Nephron progenitor cell (in vitro differentiated cells): ENCODE measurements around the gene YTHDF1.

Source experiments
- DNase-seq: peaks from one replicate; pipeline ENCODE4 v3.0.0; 2021
- H3K27ac Mint-ChIP-seq: 2 replicates; pipeline ENCODE4 v1.8.0; 2021; ENCODE audit warnings: mild to moderate bottlenecking, moderate library complexity, mixed read lengths
- H3K27me3 Mint-ChIP-seq: 2 replicates; pipeline ENCODE4 v1.8.0; 2021; ENCODE audit warnings: mild to moderate bottlenecking, low read depth, mixed read lengths; ENCODE audit not compliant: poor library complexity
- H3K36me3 Mint-ChIP-seq: 2 replicates; pipeline ENCODE4 v1.8.0; 2021; ENCODE audit warnings: low read depth, mixed read lengths
- H3K4me1 Mint-ChIP-seq: 2 replicates; pipeline ENCODE4 v1.8.0; 2021; ENCODE audit warnings: mixed read lengths
- H3K4me3 Mint-ChIP-seq: 2 replicates; pipeline ENCODE4 v1.8.0; 2021; ENCODE audit warnings: mild to moderate bottlenecking, moderate library complexity, mixed read lengths
- H3K9me3 Mint-ChIP-seq: 2 replicates; pipeline ENCODE4 v1.8.0; 2021; ENCODE audit warnings: mild to moderate bottlenecking, moderate library complexity, mixed read lengths
- TF ChIP-seq, protein P1 (sequence below): fragments of 200-600 bp; sonication (generic); IDR thresholded peaks from 2 replicates; pipeline ENCODE4 v1.5.0; 2021; ENCODE audit warnings: antibody characterized with exemption

The YTHDF1 gene

GRCh38 chr20:63183422-63184146, 32.3 kb downstream of the YTHDF1 start:
- DNase-seq = peak; percentile 72
- Mint-ChIP-seq H3K4me3 (no peak overlapping the region), H3K27me3 (peaks cover 46% of the 10 kb centered on the region), H3K4me1 (peaks cover 12% of the 10 kb centered on the region), H3K9me3 (no peaks in the 10 kb centered on the region), H3K27ac (no peak overlapping the region), H3K36me3 (no peaks in the 10 kb centered on the region)
- TF ChIP-seq, protein P1, sequence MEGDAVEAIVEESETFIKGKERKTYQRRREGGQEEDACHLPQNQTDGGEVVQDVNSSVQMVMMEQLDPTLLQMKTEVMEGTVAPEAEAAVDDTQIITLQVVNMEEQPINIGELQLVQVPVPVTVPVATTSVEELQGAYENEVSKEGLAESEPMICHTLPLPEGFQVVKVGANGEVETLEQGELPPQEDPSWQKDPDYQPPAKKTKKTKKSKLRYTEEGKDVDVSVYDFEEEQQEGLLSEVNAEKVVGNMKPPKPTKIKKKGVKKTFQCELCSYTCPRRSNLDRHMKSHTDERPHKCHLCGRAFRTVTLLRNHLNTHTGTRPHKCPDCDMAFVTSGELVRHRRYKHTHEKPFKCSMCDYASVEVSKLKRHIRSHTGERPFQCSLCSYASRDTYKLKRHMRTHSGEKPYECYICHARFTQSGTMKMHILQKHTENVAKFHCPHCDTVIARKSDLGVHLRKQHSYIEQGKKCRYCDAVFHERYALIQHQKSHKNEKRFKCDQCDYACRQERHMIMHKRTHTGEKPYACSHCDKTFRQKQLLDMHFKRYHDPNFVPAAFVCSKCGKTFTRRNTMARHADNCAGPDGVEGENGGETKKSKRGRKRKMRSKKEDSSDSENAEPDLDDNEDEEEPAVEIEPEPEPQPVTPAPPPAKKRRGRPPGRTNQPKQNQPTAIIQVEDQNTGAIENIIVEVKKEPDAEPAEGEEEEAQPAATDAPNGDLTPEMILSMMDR = peak; percentile 79

GRCh38 chr20:63182946-63183415, 33.0 kb downstream of the YTHDF1 start:
- H3K4me3 Mint-ChIP-seq = no peak overlapping the region
- peaks cover 51% of the 10 kb centered on the region for H3K27me3 Mint-ChIP-seq
- H3K27ac Mint-ChIP-seq = no peak overlapping the region
- H3K36me3 Mint-ChIP-seq = no peaks in the 10 kb centered on the region
- DNase-seq = no peak
- H3K4me1 Mint-ChIP-seq = peaks cover 12% of the 10 kb centered on the region
- TF ChIP-seq, protein P1 = no peak
- no peaks in the 10 kb centered on the region for H3K9me3 Mint-ChIP-seq

GRCh38 chr20:63182425-63182824, 33.5 kb downstream of the YTHDF1 start:
- Mint-ChIP-seq H3K27ac (no peak overlapping the region), H3K4me3 (no peak overlapping the region), H3K27me3 (peaks cover 52% of the 10 kb centered on the region), H3K4me1 (peaks cover 12% of the 10 kb centered on the region), H3K9me3 (no peaks in the 10 kb centered on the region), H3K36me3 (no peaks in the 10 kb centered on the region)
- no peak for DNase-seq
- TF ChIP-seq, protein P1 = no peak

DNA sequence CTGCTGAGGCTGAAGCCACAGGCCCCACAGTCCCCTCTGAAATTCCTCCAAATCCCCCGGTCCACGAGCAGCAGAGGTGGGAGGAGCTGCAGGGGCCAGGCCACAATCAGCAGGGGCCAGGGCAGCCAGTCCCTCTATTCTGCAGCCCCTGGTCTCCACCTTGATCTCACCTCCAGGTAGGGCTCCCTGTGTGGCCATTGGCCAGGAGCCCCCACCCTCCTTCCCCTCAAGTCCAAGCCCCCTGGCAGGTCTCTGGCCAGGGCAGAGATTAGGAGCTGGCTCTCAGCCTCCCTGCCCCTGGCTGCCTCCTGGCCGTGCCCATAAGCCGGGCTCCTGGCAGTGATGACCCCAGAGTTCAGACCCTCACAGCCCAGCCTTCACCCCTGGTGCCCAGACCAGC, 34.7 kb downstream of the YTHDF1 start:
- peaks cover 60% of the 10 kb centered on the region for H3K27me3 Mint-ChIP-seq
- H3K36me3 Mint-ChIP-seq = no peaks in the 10 kb centered on the region
- H3K4me1 Mint-ChIP-seq = peaks cover 15% of the 10 kb centered on the region
- TF ChIP-seq, protein P1 = no peak
- H3K9me3 Mint-ChIP-seq = no peaks in the 10 kb centered on the region
- H3K4me3 Mint-ChIP-seq = no peak overlapping the region
- no peak for DNase-seq
- no peak overlapping the region for H3K27ac Mint-ChIP-seq

DNA sequence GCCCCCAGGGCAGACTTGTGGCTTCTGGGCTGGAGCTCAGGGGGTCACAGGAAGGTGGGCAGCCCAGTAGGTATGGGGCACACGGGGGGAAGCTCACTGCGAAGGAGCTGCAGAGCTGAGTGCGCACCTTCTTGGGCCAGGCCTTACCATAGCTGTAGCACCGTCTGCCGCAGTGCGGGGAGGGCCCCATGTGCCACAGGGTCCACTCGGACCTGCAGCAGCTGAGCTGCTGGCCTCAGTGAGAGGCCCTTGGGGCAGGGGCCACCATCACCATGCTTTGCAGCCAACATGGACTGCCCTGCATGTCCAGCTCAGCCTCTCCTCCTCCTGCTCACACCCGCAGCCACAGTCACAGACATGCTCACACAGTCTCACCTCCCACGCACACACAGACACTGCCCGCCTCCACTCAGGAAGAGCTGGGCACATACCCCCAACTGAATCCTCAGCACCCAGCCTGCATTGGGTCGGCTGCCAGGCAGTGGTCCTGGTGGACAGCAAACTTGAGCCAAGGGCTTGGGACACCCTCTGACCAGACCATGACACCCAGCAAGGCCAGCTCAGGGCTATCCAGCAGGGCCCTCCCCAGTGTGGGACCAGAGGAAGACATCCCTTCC, 35.3 kb downstream of the YTHDF1 start:
- TF ChIP-seq, protein P1 = no peak
- DNase-seq = no peak
- no peak overlapping the region for H3K27ac Mint-ChIP-seq
- no peaks in the 10 kb centered on the region for H3K9me3 Mint-ChIP-seq
- no peaks in the 10 kb centered on the region for H3K36me3 Mint-ChIP-seq
- no peak overlapping the region for H3K4me3 Mint-ChIP-seq
- peaks cover 65% of the 10 kb centered on the region for H3K27me3 Mint-ChIP-seq
- H3K4me1 Mint-ChIP-seq = peaks cover 18% of the 10 kb centered on the region
